ENCODE measurements around the gene MACROD2.

- no peak for TF ChIP-seq CTCF (optimal IDR thresholded peaks at IDR 0.05 in 1 of 3, IDR thresholded peaks at IDR 0.05 in 1 of 3, conservative IDR thresholded peaks at IDR 0.05 in 1 of 3; ENCODE audit: extremely low read depth in 1 of 3, insufficient read depth in 2 of 3, low read length in 3 of 3)
- TF ChIP-seq EZH2 (IDR thresholded peaks at IDR 0.05; ENCODE audit: low read length): no peak
Measured at GRCh38 chr20:15122613-15123012, 1127.3 kb downstream of the MACROD2 start.
